GM21529 (cell line): ENCODE measurements around the gene CCR6.
A peak's percentile ranks its signal among the peaks of the same experiment; 100 is the strongest.

Experiments used
- ATAC-seq: cut with Tn5 transposase; IDR thresholded peaks from one replicate; pipeline ENCODE4 v1.9.1; 2021; ENCODE audit not compliant: unreplicated experiment

The CCR6 gene

DNA sequence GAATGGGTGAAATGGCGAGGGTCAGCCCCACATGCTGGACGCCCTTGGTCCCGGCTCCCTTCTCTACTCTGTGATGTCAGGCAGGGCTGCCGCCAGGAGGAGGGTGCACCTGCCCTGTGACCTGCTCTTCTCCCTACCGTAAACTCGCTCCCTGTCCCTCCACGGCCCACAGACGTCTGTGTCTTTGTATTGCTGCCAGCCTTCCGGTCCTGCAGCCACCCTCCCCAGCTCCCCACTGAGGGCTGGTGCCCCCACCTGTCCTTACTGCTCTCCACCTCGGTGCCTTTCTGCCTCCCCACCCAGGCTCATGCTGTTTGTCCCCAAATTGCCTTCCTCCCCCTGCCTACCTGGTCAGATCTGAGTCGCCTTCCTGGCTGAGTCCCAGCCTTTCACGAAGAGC is 4.1 kb upstream of the CCR6 start:
- no peak for ATAC-seq

DNA sequence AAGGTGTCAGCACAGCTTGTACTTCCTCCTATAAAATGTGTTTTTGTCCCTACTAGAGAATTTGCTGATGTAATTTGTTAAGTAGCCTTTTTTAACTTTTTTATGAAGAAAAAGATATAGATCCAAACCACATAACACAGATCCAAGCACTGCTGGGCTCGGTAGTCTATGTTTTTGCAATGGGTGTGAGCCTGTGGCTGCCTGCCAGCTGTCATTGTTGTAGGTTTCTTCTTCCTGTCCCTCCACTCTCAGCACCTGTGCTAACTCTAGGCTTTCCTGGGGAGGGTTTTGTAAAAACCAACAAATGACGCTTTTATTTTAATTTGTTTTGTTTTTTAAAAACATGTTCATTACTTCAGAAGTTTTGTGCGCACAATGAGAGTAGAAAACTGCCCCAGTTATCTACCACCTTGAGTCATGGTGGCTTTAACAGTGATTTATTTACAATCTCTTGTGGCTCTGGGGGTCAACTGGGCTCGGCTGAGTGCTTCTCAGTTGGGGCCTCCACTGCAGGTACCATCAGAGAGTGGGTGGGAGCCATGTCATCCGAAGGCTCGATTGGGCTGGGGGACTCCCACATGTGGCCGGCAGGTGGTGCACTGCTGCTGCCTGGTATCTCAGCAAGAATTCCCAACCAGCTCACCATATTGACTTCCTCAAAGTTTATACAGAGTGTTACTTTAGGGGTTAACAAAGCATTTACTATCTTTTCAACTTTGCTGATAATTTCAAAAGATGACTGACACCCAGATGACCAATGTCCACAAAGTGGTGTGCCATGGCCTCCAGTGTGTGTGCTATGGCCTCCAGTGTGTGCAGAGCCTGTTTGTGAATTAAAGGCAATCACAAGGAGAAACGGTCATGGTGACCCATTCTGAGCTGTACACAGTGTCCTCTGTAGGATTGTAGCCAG is 3.0 kb upstream of the CCR6 start:
- ATAC-seq = no peak

DNA sequence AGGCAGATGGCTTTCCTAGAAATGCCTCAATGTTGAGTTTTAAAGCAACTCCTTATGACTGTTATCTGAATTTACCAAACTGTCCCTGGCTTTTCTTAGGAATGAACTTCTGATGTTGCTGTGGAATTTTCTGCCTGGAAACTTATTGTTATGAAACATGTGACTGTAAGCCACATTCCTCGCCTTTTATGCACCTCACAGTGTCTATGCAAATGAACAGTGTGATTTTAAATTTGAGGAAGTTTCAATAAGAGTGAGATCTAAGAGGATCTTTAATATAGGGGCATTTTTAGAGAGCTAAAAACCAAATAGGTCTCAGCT is 2.4 kb upstream of the CCR6 start:
- ATAC-seq = no peak

DNA sequence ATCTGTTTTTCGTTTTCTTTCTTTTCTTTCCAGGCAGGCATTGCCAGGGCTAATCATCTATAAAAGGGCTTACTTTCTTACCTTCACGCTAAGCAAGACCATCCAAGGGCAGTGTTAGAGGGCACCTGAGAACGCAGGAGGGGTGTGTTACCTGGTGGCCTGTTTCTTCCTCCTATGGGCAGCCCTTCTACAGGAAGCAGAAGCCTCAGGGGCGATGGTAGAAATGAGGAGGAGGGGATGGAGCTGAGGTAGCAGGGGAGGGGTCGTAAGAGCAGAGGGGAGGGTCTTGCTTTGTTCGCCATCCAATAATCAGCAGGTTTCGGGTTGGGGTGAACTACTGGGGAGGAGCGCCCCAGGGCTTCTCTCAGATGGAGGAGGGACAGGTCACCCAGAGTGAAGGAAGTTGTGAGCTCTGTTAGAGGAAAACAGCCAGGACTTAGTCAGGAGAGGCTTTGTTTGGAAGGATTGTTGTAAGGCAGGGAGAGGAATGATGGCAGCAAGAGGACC is 1.5 kb upstream of the CCR6 start:
- ATAC-seq = peak; percentile 0

DNA sequence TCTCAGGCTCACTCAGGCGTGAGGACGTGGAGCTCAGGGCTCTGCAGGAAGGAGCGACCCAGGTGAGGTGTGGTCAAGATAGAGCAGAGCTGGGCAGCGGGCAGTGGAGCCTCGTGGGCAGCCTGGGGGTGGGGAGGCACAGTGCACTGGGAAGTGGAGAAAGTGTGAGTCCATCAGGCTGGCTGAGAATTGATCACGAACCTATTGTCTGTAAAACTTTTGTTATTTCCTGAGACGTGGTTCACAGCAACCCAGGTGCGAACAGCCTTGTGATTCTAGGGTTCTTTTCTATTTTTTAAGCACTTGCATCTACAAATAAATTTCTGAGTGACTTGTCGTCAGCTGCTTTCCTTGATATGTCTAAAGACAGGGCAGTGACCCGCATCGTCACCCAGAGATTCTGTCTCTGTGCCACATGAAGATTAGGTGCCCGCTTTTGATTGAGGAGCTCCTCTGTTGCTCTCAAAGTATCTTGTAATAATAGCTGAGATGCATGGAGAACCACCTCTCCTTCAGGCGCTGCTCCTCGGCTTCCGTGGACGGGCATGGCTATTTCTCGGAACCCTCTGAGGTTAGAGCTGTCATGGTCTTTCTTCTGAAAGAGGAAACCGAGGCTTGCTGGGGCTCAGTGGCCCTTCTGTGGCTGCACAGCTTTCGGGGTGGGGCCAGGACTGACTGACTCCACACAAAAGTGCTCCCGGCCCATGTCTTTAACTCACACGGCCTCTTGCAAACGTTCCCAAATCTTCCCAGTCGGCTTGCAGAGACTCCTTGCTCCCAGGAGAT is 662 bp upstream of the CCR6 start:
- peak; percentile 49 for ATAC-seq

DNA sequence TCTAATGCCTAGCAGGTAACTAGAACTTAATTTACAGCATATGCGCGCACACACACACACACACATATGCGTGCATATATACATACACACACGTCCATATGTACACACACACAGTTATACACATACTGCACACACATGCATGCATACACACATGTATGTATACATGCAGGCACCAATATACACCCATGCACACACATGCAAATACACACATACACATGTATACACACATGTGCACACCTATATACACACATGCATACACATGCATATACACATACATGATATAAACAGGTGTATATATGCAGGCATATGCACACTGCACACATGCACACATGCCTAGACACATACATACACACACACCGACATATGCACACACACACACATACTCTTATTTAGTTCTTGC is 1.9 kb downstream of the CCR6 start:
- no peak for ATAC-seq

DNA sequence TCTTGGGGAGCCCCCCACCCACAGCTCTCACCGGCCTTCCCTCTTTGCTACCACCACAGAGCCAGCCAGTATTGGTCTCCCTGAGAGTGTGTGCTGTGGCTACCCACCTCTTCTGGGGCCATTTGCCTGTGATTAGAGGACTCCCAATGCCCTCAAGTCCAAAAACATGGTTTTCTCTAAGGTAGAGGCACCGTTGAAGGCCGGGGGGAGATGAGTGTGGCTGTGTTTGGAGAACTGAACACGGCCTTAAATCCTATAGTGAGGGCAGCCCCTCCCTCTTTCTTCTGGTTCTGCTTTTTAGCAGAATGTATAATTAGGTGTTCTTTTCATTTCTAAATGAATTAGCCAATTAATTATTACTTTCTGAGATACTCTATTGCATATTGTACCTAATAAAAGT is 2.5 kb downstream of the CCR6 start:
- ATAC-seq = no peak

DNA sequence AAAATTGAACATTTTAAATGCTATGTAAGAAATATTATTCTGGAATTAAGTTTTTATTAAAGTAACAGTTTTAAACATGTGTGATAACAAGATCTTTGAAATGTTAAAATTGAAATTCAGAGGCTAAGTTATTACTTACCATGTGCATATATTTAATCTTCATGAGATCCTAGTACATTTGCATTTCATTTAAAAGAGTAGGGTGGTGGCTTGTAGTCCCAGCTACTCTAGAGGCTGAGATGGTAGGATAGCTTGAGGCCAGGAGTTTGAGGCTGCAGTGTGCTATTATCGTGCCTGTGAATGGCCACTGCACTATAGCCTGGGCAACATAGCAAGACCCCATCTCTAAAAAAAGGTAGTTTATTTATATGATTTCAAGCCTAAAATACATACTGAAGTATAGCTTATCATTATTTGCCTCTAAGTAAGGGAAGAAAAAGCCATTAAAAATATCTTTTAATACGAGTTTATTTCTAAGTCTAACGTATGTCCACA is 3.0 kb downstream of the CCR6 start:
- ATAC-seq = no peak

DNA sequence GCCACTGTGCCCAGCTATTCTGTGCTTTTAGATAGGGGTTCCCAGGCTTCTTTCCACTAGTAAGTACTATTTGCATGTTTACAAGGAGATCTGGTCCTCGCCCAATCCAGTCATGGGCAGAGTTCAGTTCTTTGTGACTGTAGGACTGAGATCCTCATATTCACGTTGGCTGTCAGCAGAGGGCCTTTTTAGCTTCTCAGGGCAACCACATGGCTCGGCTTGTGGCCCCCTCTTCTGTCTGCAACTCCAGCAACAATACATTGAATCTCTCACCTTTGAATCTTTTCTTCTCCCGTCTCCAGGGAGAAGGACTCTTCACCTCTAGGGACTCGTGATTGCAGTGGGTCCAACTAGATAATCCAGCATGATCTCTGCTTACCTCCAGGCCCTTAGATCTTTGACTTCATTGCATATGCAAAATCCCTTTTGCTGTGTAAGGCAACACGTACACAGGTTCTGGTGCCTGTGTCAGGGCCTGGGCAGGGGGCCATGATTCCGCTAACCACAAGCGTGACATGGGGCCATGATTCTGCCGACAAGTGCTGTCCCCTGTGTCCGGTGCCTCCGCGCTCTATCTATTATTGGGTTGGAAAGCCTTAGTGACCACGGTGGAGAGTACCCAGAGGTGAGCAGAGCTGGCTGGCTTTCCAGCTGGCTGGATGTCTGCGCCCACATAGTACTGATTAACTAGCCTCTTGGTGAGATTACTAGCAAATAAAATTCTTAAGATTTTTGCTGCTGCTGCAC is 5.1 kb downstream of the CCR6 start:
- no peak for ATAC-seq

DNA sequence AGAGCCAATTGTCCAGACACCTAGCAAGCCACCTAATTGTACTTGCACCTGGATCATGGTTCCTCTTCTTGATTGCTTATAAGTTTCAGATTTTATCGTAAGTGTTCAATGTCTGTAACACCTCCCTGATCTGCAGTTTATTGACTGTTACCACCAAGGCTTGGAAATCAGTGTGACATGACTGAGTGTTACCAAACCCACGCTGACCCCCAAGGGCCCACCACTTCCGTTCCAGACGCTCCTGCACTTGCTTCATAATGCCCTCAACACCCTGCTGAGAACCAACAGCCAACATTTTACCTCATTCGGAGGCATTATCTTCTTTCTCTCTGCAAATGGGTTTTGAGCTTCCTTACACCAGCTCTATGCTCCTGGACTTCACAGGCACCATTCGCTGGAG is 6.3 kb downstream of the CCR6 start:
- no peak for ATAC-seq

DNA sequence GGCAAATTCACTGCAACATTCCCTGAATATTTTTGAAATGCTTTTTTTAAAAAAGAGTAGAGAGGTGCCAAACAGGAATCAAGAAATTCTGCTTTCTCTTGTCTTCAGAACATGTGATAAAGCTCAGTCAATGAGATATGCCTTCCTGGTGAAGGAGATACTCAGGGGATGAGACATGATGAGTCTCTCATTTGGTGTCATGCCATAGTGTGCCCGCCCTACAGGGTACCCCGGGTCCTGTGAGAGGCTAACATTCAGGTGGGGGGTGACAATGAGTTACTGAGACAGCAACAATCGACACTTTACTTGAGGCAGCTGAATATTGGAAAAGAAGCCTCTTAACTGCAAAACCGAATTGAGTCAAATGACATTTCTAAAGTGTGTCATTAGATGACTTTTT is 6.7 kb downstream of the CCR6 start:
- ATAC-seq = no peak

DNA sequence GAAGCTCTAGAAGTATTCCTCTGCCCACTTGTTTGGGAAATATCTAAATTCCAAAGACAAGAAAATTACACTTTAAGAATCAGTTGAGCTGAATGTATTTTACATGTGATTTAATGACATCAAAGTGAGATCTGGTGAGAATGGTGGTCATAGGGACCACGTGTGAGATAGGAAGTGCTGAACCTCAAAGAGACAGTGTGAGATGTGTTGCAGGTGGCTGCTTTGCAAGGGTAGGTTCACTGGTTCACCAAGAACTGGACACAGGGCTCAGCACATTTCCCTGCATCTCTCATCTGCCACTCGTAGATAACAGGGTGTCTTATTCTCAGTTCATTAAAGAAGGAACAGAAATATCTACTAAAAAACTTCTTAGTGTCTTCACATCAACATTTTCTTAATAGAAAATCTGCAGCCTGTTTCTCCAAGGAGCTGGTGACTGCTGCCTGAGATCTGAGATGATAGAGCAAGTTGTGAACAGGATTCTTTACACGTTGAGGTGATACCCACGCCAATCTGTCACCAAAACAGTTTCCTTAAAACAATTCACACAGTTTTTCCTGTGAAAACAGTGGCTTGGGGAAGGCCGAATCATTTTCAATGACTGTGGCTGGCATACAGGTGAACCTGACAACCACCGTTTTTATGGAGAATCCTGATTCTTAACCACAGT is 7.2 kb downstream of the CCR6 start:
- ATAC-seq = peak; percentile 55

DNA sequence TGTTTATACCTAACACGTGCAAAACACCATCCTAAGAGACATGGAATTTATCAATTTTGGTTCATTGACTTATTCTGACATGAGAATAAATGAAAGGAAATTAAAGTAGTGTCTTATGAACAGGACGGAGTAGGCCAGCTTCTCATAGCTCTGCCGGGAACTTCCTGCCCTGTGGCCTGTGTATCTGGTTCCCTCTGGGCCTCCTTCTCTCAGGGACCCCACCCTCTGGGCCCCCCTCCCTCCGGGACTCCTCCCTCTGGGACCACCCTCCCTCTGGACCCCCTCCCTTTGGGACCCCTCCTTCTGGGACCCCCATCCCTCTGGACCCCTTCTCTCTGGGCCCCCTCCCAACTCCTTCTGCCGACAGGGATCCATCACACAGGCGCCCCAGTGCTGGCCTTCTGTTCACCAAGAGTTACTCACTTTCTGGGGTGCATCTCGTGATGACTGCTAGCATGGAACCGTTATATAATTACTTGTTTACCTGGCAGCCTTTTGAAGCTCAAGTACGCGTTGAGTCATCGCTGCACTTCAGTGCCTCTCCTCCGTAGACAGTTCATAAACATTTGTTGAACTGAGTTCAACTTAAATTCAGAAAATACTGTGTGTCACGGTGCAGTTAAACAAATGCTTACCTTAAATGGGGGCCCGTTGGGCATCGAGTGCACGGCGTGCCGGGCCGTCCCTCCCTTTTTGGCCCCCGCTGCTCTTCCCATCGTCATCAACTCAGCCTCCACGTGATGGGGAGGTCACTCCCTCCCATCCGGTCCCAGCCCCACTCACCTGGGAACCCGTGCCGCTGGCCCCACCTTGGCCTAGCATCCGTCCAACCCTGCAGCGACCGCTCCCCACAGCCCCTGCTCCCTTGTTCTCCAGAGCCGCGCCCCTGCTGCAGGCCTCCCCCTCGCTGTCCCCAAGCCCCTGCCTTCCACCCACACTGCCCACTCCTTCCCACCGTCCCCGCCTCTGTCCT is 8.1 kb downstream of the CCR6 start:
- peak; percentile 34 for ATAC-seq

DNA sequence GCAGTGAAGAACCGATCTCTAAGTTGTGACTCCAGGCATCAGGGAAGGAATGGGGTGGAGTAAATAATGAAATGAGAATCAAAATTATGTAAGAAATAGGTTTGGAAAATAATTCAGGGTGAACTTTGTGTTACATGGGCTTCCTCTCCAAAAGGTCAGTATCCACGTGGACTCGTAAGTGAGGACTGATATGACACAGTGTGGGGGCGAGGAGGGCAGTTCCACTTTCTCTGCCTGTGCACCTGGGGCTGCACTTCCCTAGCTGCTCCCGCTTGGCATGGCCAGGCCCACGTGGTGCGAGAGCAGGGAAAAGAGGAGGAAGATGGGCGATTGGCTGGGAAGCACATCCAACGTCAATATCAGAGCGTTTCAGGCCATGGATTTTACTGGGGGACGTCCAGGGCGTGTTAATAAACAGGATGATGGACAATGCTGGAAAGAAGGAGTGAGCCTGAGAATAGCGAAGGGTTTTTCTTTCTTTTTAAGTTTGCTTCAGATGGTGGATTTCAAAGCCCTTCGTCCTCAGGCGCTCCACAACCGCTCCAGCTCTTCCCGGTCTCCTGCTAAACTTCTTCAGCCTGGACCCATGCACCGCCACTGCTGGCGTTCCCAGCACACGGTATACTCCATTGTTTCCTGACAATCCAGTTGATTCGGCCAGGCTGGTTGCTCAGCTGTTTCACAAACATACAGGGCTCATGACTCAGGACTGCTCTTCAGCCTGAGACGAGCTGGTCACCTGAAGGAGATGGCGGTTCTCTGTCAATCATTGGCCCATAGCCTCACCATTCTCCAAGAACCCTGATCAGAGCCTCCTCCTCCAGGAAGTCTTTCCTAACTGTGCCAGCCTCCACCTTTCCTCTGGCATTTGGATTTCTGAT is 11.8 kb downstream of the CCR6 start:
- ATAC-seq = no peak

DNA sequence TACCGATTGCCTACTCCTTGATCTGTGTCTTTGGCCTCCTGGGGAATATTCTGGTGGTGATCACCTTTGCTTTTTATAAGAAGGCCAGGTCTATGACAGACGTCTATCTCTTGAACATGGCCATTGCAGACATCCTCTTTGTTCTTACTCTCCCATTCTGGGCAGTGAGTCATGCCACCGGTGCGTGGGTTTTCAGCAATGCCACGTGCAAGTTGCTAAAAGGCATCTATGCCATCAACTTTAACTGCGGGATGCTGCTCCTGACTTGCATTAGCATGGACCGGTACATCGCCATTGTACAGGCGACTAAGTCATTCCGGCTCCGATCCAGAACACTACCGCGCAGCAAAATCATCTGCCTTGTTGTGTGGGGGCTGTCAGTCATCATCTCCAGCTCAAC is 13.5 kb downstream of the CCR6 start:
- no peak for ATAC-seq

DNA sequence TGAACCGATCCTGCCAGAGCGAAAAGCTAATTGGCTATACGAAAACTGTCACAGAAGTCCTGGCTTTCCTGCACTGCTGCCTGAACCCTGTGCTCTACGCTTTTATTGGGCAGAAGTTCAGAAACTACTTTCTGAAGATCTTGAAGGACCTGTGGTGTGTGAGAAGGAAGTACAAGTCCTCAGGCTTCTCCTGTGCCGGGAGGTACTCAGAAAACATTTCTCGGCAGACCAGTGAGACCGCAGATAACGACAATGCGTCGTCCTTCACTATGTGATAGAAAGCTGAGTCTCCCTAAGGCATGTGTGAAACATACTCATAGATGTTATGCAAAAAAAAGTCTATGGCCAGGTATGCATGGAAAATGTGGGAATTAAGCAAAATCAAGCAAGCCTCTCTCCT is 14.2 kb downstream of the CCR6 start:
- no peak for ATAC-seq

DNA sequence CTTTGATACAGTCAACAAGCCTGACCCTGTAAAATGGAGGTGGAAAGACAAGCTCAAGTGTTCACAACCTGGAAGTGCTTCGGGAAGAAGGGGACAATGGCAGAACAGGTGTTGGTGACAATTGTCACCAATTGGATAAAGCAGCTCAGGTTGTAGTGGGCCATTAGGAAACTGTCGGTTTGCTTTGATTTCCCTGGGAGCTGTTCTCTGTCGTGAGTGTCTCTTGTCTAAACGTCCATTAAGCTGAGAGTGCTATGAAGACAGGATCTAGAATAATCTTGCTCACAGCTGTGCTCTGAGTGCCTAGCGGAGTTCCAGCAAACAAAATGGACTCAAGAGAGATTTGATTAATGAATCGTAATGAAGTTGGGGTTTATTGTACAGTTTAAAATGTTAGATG is 15.0 kb downstream of the CCR6 start:
- ATAC-seq = no peak

DNA sequence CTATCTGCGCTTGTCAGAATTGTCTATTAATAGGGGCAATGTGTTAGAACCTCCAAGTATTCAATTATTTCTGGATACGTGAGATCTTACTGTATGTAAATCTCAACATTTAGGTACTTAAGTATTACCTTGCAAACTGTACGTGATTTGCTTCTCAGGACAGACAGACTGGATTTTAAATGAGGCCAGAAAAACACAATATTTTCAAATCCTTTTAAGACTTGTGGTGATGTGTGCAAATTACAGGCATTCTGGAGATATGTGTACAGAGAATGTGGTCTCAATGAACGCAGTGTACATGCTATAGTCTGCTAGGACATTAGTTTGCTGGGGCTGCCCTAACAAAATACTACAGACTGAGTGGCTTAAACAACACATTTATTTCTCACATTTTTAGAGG is 16.9 kb downstream of the CCR6 start:
- ATAC-seq = no peak
